Lower leg skin (tissue), 4 donors: ENCODE data around the gene PLOD3. TPM values are rescaled to one million over a fixed set of nuclear protein-coding genes. Genes with fewer than 3 reads are reported as not detected.

Experiments used
- DNase-seq, 2 donors: peaks; one replicate each; pipeline ENCODE4 v3.0.0-alpha.2; 2019; ENCODE audit warnings: low spot score in 2 of 2
- H3K4me3 ChIP-seq: fragments of 200-600 bp; sonication (generic); 2 replicates; pipeline ENCODE4 v1.5.1; 2017; ENCODE audit warnings: mild to moderate bottlenecking, low read depth; ENCODE audit not compliant: poor library complexity, severe bottlenecking
- CTCF ChIP-seq, 3 donors: fragments of 450-650 bp; IDR thresholded peaks; one replicate each; pipeline ENCODE4 v1.5.1; 2016; ENCODE audit warnings: antibody characterized with exemption in 3 of 3, mild to moderate bottlenecking in 3 of 3, moderate library complexity in 2 of 3
- POLR2A ChIP-seq, 2 donors: fragments of 450-650 bp; IDR thresholded peaks; one replicate each; pipeline ENCODE4 v1.6.1; 2016 to 2017; ENCODE audit warnings: antibody characterized with exemption in 2 of 2, mild to moderate bottlenecking in 1 of 2, moderate library complexity in 1 of 2
- WGBS, 2 donors: methylation state at CpG; one replicate each; pipeline ENCODE4 v1.1.5; 2018; 5-methylcytosine and 5-hydroxymethylcytosine counted together
- intact Hi-C: fragments of 100-400 bp; cut with DNase I; formaldehyde crosslinking; loops from one replicate; pipeline ENCODE4 v1.15.0; 2023; ENCODE audit warnings: low total_unique reads
- total RNA-seq, 4 donors: library from RNA; depleted of rRNA; stranded (reverse); fragments of >200 nt; gene quantifications; one replicate each; pipeline ENCODE4 v1.1.0, GENCODE V29; 2016

PLOD3 gene
- total RNA-seq, 4 donors from 2014 or later = 16.4 to 31.9 (median 23.3) TPM

- H3K4me3 ChIP-seq = no peak overlapping the region
- TF ChIP-seq CTCF (IDR thresholded peaks at IDR 0.05) (no peak), POLR2A (IDR thresholded peaks at IDR 0.05) (no peak)
- 2 to 3% methylated on average over 23 to 47 of the region's 75 CpGs for WGBS, 2 donors
- DNase-seq = no peak
- intact Hi-C loops = no loop called here
These were observed 53.1 kb downstream of the PLOD3 start for GRCh38 chr7:101164071-101164840.

GRCh38 chr7:101163279-101164070 is 53.9 kb downstream of the PLOD3 start:
- TF ChIP-seq POLR2A (IDR thresholded peaks at IDR 0.05) = no peak
- no peak for TF ChIP-seq CTCF (IDR thresholded peaks at IDR 0.05)
- 1% methylated on average over 71 to 73 of the region's 92 CpGs for WGBS, 2 donors
- H3K4me3 ChIP-seq = peak overlapping the region; percentile 2
- intact Hi-C loops = no loop called here
- no peak for DNase-seq

GRCh38 chr7:101162551-101163278 is 54.7 kb downstream of the PLOD3 start:
- intact Hi-C loops = no loop called here
- H3K4me3 ChIP-seq = no peak overlapping the region
- TF ChIP-seq POLR2A (IDR thresholded peaks at IDR 0.05) = no peak
- TF ChIP-seq CTCF (IDR thresholded peaks at IDR 0.05) = no peak
- DNase-seq = no peak
- WGBS, 2 donors = 4 to 9% methylated on average over 14 to 30 of the region's 74 CpGs

- DNase-seq = no peak
- H3K4me3 ChIP-seq = no peak overlapping the region
- intact Hi-C loops = no loop called here
- TF ChIP-seq POLR2A (IDR thresholded peaks at IDR 0.05) (no peak), CTCF (IDR thresholded peaks at IDR 0.05) (no peak)
- 79 to 82% methylated on average over 17 of the region's 17 CpGs for WGBS, 2 donors
These were observed 55.5 kb downstream of the PLOD3 start for GRCh38 chr7:101161692-101162471.

GRCh38 chr7:101160910-101161309 is 56.5 kb downstream of the PLOD3 start:
- DNase-seq = no peak
- intact Hi-C loops = no loop called here
- no peak overlapping the region for H3K4me3 ChIP-seq
- TF ChIP-seq POLR2A (IDR thresholded peaks at IDR 0.05) (no peak), CTCF (IDR thresholded peaks at IDR 0.05) (no peak)
